K562 (cell line): Measurements from ENCODE around the gene PHLDA3. TPM values are rescaled to one million over a fixed set of nuclear protein-coding genes. Genes with fewer than 3 reads are reported as not detected.

Experiments used
- ATAC-seq: fragments of 200-7000 bp; cut with Tn5 transposase; 3 replicates; pipeline ENCODE4 v1.9.1; 2020; ENCODE audit warnings: moderate library complexity
- BruUV-seq: library from RNA; stranded (reverse); fragments of 400-500 nt; replicated peaks from 2 replicates; lab custom pipeline; 2021; lab: Mats Ljungman, UMichigan
- CTCF ChIA-PET: fragments of 300-600 bp; formaldehyde crosslinking; extraction: SDS; loops from one replicate; lab custom pipeline; 2021; ENCODE audit warnings: low intra/inter-chr PET ratio; lab: Yijun Ruan, JAX
- POLR2A ChIA-PET: fragments of 300-600, 350-650 bp; sonication (Branson Sonifier 250); formaldehyde crosslinking; extraction: SDS; loops from one replicate; lab custom pipeline; 2021; ENCODE audit warnings: antibody characterized with exemption, inconsistent platforms; lab: Yijun Ruan, JAX
- DNase-seq, 4 experiments: peaks; one replicate each; pipeline versions ENCODE4 v3.0.0 to v3.0.0-alpha.2; 2011 to 2018; ENCODE audit warnings: low spot score in 3 of 4, mixed read lengths in 3 of 4; ENCODE audit errors: extremely low read depth in 1 of 4
- FAIRE-seq: peaks from 2 replicates; lab custom pipeline; 2011; peaks lifted over from hg19 to GRCh38; lab: Jason Lieb, UNC
- H2AFZ ChIP-seq: 2 replicates; pipeline ENCODE4 v1.6.0; 2011; ENCODE audit warnings: low read depth, low read length, control low read depth, inconsistent platforms
- H3K27ac ChIP-seq: fragments of 200-600 bp; 3 replicates; pipeline ENCODE4 v1.8.0; 2011; ENCODE audit warnings: low read depth, mild to moderate bottlenecking, control low read depth, inconsistent platforms, low read length, moderate library complexity, mixed read lengths; ENCODE audit errors: extremely low read depth
- H3K27me3 ChIP-seq, 2 experiments: fragments of 300-600 bp in 1 of 2; 2 replicates in 1 of 2; 3 replicates in 1 of 2; pipeline versions ENCODE4 v1.6.0 to v1.8.0; 2011; ENCODE audit warnings: inconsistent platforms in 2 of 2, low read length in 2 of 2, mild to moderate bottlenecking in 1 of 2, mixed read lengths in 1 of 2, moderate library complexity in 1 of 2; ENCODE audit not compliant: control insufficient read depth in 2 of 2, insufficient read depth in 2 of 2
- H3K36me3 ChIP-seq: fragments of 300-600 bp; 3 replicates; pipeline ENCODE4 v1.8.0; 2011; ENCODE audit warnings: mild to moderate bottlenecking, low read length, inconsistent platforms; ENCODE audit not compliant: control insufficient read depth, insufficient read depth
- H3K4me1 ChIP-seq, 2 experiments: fragments of 200-600 bp in 1 of 2; replicated peaks in 1 of 2; 2 replicates in 1 of 2; 3 replicates in 1 of 2; pipeline versions ENCODE4 v1.5.1 to v1.8.0; 2011; ENCODE audit warnings: inconsistent platforms in 2 of 2, low read length in 2 of 2, mild to moderate bottlenecking in 1 of 2, mixed read lengths in 1 of 2, moderate library complexity in 1 of 2; ENCODE audit not compliant: control insufficient read depth in 2 of 2, insufficient read depth in 2 of 2
- H3K4me2 ChIP-seq: 2 replicates; pipeline ENCODE4 v1.6.1; 2011; ENCODE audit warnings: low read length, control low read depth, inconsistent platforms, mixed read lengths; ENCODE audit not compliant: insufficient read depth
- H3K4me3 ChIP-seq: fragments of 200-600 bp; sonication (generic), shearing (Covaris generic); 2 replicates; pipeline ENCODE4 v1.5.1; 2016; ENCODE audit warnings: control low read depth, inconsistent platforms
- H3K79me2 ChIP-seq: fragments of 200-600 bp; 3 replicates; pipeline ENCODE4 v1.8.0; 2011; ENCODE audit warnings: low read length, inconsistent platforms; ENCODE audit not compliant: control insufficient read depth, insufficient read depth
- H3K9ac ChIP-seq, 2 experiments: 2 replicates each; pipeline versions ENCODE4 v1.6.0 to v1.6.1; 2011; ENCODE audit warnings: low read depth in 2 of 2, low read length in 2 of 2, control low read depth in 1 of 2, inconsistent platforms in 1 of 2, mild to moderate bottlenecking in 1 of 2, mixed read lengths in 1 of 2; ENCODE audit not compliant: insufficient read depth in 1 of 2
- H3K9me1 ChIP-seq: one replicate; pipeline ENCODE4 v1.6.0; 2011; ENCODE audit warnings: inconsistent platforms, mild to moderate bottlenecking, low read length, moderate library complexity; ENCODE audit not compliant: control insufficient read depth, insufficient read depth
- H3K9me3 ChIP-seq: replicated peaks from 2 replicates; pipeline ENCODE4 v1.5.1; 2011; ENCODE audit warnings: low read depth, low read length, inconsistent platforms; ENCODE audit not compliant: control insufficient read depth, insufficient read depth
- H4K20me1 ChIP-seq: replicated peaks from 2 replicates; pipeline ENCODE4 v1.6.1; 2011; ENCODE audit warnings: low read length, inconsistent platforms, mixed read lengths; ENCODE audit not compliant: control insufficient read depth, insufficient read depth
- BRD4 ChIP-seq: fragments of 200-600 bp; sonication (generic); IDR thresholded peaks from 2 replicates; pipeline ENCODE4 v1.6.1; 2017; ENCODE audit warnings: inconsistent platforms
- CTBP1 ChIP-seq: fragments of 450-650 bp; IDR thresholded peaks from 2 replicates; pipeline ENCODE4 v1.6.1; 2016; ENCODE audit warnings: borderline replicate concordance
- GABPA ChIP-seq: fragments of 200-800 bp; sonication (Bioruptor generic); conservative IDR thresholded peaks from 2 replicates; pipeline ENCODE4 v1.6.1; 2016; ENCODE audit warnings: low read depth, missing genetic modification characterization, missing compliant biosample characterization
- KDM1A ChIP-seq, 2 experiments: fragments of 450-650 bp; IDR thresholded peaks; 2 replicates each; pipeline ENCODE4 v1.6.1; 2016; ENCODE audit warnings: mild to moderate bottlenecking in 2 of 2
- KLF10 ChIP-seq: fragments of 250-450 bp; sonication (Bioruptor Pico); IDR thresholded peaks from 2 replicates; pipeline ENCODE4 v1.6.1; 2021; ENCODE audit warnings: matching md5 sums
- MAZ ChIP-seq, 2 experiments: fragments of 450-650 bp in 1 of 2; sonication (generic) in 1 of 2; formaldehyde crosslinking; IDR thresholded peaks in 1 of 2; conservative IDR thresholded peaks in 1 of 2; 2 replicates each; pipeline versions ENCODE4 v1.4.0 to v1.5.0; 2020; ENCODE audit warnings: mild to moderate bottlenecking in 1 of 2, missing genetic modification reagents in 1 of 2
- PHF8 ChIP-seq: fragments of 200-600 bp; sonication (generic); IDR thresholded peaks from 2 replicates; pipeline ENCODE4 v1.6.1; 2012; ENCODE audit warnings: mixed run types, mild to moderate bottlenecking, inconsistent platforms, low read length, moderate library complexity, borderline replicate concordance
- RFX5 ChIP-seq: IDR thresholded peaks from 2 replicates; pipeline ENCODE4 v1.6.1; 2011; ENCODE audit warnings: low read depth, mild to moderate bottlenecking, improper control_type of control experiment, low read length
- SPI1 ChIP-seq: IDR thresholded peaks from 2 replicates; pipeline ENCODE4 v1.6.1; 2011; ENCODE audit warnings: low read depth, low read length, control low read depth, borderline replicate concordance
- WGBS: fragments of 100-300 bp; shearing (Covaris generic); methylation state at CpG from one replicate; pipeline ENCODE4 v1.1.6; 2016; ENCODE audit warnings: low coverage, mixed read lengths; ENCODE audit not compliant: insufficient coverage; ENCODE audit errors: missing lambda C conversion rate; 5-methylcytosine and 5-hydroxymethylcytosine counted together
- in situ Hi-C: fragments of 300-500 bp; cut with MboI; formaldehyde crosslinking; loops from 4 replicates; pipeline ENCODE4 v1.15.0; 2018; ENCODE audit warnings: inconsistent platforms, mixed read lengths
- intact Hi-C: fragments of 100-400 bp; cut with micrococcal nuclease; formaldehyde crosslinking; loops from 2 replicates; pipeline ENCODE4 v1.14.2; 2022
- polyA plus RNA-seq, 8 experiments: library from polyadenylated mRNA; depleted of rRNA in 4 of 8; stranded (reverse) in 5 of 8; unstranded in 3 of 8; fragments of >200 nt; fragmentation: Nextera tagmentation in 2 of 8; fragmentation: Illumina TruSeq in 1 of 8; extraction: Ambion mirVana in 2 of 8; extraction: Trizol in 1 of 8; gene quantifications; 2 replicates each; pipeline versions ENCODE4 v1.2.1 to v1.2.3, GENCODE V29; 2011 to 2014; ENCODE audit warnings: inconsistent platforms in 1 of 8, missing spikeins in 1 of 8
- total RNA-seq, 7 experiments: library from RNA; depleted of rRNA in 6 of 7; stranded (reverse); fragments of >200 nt in 6 of 7; fragmentation: Illumina TruSeq in 2 of 7; extraction: Trizol in 2 of 7; gene quantifications; 2 replicates each; pipeline versions ENCODE4 v1.2.1 to v1.2.3, GENCODE V29; 2011 to 2021; ENCODE audit warnings: low replicate concordance in 1 of 7
- TF ChIP-seq, protein P1 (sequence below): sonication (generic); formaldehyde crosslinking; IDR thresholded peaks from 2 replicates; pipeline ENCODE4 v1.8.1; 2023; ENCODE audit warnings: mild to moderate bottlenecking, missing genetic modification reagents
- TF ChIP-seq, protein P2 (sequence below): sonication (generic); formaldehyde crosslinking; IDR thresholded peaks from 2 replicates; pipeline ENCODE4 v1.9.0; 2022; ENCODE audit warnings: mild to moderate bottlenecking, missing genetic modification reagents

Gene PHLDA3
- total and polyA plus RNA-seq, 9 of the 15 experiments (the other 6 are each of a cell fraction or from before 2014, with no cell fraction given), result 0.11 to 0.27 TPM; not detected in 7

DNA sequence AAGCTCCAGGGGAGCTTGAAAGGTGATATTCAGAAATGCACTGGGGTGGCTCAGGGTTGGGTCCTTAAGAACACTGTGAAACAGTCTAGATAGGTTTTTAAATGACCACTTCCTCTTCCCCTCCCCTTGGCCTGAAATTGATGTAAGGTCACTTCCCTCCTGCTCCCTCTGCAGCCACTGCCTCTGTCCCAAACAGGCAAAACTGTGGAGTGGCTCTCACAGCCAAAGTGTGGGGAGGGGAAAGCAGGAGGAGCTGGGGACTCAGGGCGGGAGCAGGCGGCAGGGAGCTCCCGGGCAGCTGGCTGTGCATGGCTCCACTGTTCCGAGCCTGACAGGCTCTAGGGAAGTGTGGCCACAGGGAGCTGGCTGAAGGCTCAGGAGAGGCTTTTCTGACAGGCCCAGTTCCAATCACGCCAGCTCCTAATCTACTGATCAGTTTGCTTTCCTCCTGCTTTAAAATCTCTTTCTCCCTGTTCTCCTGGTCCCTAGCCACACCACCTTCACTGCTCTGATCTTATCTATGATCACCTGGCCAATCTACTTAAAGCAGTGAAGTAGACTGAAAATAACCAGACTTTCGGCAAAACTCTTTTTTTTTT lies 43.1 kb upstream of the PHLDA3 start:
- DNase-seq (peak in 1 of 4 experiments; percentile 37), ATAC-seq (peak; percentile 16), FAIRE-seq (no peak)
- Histone ChIP-seq H3K79me2 (no peaks in the 10 kb centered on the region), H3K36me3 (no peaks in the 10 kb centered on the region), H2AFZ (peak overlapping the region; percentile 75), H3K4me2 (no peak overlapping the region), H3K4me3 (no peak overlapping the region), H3K4me1 (peaks cover 22 to 46% of the 10 kb centered on the region in 2 experiments), H3K27me3 (no peaks in the 10 kb centered on the region), H3K27ac (no peak overlapping the region), H3K9ac (peak overlapping the region in 1 of 2 experiments; percentile 77; a peak in 2 of 4 replicates), H3K9me3 (no peaks in the 10 kb centered on the region), H4K20me1 (no peaks in the 10 kb centered on the region), H3K9me1 (no peaks in the 10 kb centered on the region)
- BruUV-seq, result no TSS peak
- POLR2A ChIA-PET, result interaction anchor here (0.8 to 2.2 kb wide), 6 partner anchors 11 to 232 kb away, joined by 3 to 14 read pairs (median 3); no protein-coding TSS in a partner anchor
- CTCF ChIA-PET, result interaction anchor here (0.6 to 6.7 kb wide), 8 partner anchors 29 to 257 kb away, joined by 3 to 166 read pairs (median 6); no protein-coding TSS in a partner anchor
- intact Hi-C loops, result no loop called here
- 30% methylated on average over 5 of the region's 6 CpGs for WGBS
- in situ Hi-C loops, result loop anchor here (5.0 kb wide), 1 partner anchor 65 kb away; no protein-coding TSS in a partner anchor
- TF ChIP-seq, protein P1, sequence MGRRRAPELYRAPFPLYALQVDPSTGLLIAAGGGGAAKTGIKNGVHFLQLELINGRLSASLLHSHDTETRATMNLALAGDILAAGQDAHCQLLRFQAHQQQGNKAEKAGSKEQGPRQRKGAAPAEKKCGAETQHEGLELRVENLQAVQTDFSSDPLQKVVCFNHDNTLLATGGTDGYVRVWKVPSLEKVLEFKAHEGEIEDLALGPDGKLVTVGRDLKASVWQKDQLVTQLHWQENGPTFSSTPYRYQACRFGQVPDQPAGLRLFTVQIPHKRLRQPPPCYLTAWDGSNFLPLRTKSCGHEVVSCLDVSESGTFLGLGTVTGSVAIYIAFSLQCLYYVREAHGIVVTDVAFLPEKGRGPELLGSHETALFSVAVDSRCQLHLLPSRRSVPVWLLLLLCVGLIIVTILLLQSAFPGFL, result no peak
- TF ChIP-seq CTBP1 (peak; percentile 59; the same call in 1 of the 2 replicates), SPI1 (peak; percentile 95), PHF8 (no peak), BRD4 (no peak), KLF10 (CRISPR knock-in tag) (no peak), KDM1A (IDR thresholded peaks at IDR 0.05) (no peak), MAZ (CRISPR knock-in tag; conservative IDR thresholded peaks at IDR 0.05 in 1 of 2, IDR thresholded peaks at IDR 0.05 in 1 of 2) (0 out of 4 replicates have a peak, but pooled peaks of 1 of the 2 experiments have one; percentile 9), RFX5 (no peak), GABPA (tag) (peak; percentile 43; the same call in 1 of the 2 replicates)
- TF ChIP-seq, protein P2, sequence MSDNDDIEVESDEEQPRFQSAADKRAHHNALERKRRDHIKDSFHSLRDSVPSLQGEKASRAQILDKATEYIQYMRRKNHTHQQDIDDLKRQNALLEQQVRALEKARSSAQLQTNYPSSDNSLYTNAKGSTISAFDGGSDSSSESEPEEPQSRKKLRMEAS (CRISPR knock-in tag), result 0 out of 2 replicates have a peak, but pooled peaks have one; percentile 18
